ENCODE data around the gene SCT.

DNA sequence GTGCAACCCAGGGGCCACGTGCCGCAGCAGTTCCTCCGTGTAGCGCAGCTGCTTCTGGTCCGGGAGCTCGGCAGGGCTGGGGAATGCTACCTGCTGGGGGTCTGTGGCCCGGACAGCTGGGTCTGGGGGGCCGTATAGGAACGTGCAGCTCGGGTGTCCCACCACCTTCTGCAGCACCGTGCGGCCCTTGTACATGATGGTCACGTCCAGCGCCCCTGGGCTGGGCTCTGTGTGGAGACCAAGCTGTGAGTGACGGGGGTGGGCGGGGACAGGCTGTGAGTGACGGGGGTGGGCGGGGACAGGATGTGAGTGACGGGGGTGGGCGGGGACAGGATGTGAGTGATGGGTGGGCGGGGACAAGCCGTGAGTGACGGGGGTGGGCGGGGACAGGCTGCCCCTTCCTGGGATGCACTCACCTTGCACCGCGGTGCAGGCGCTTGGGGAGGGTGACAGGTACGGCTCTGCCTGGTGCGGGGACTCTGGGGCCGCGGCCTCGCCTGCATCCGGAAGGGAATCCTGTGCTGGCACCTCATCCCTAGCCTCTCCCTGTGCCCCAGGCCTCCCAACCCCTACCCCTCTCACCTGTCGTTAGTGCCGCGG lies 13.5 kb downstream of the SCT start:
- no peak for TF ChIP-seq CTCF (tag by site-specific recombination; IDR thresholded peaks at IDR 0.05)
- TF ChIP-seq ZNF16 (tag by site-specific recombination; IDR thresholded peaks at IDR 0.05; ENCODE audit: low read depth): no peak
- TF ChIP-seq ZNF513 (tag by site-specific recombination; IDR thresholded peaks at IDR 0.05): no peak
- TF ChIP-seq GLIS2 (tag by site-specific recombination; IDR thresholded peaks at IDR 0.05): no peak
- no peak for TF ChIP-seq ZNF785 (tag by site-specific recombination; IDR thresholded peaks at IDR 0.05)
- no peak for TF ChIP-seq ZNF239 (tag by site-specific recombination; IDR thresholded peaks at IDR 0.05)
- no peak for TF ChIP-seq ZNF133 (tag by site-specific recombination; IDR thresholded peaks at IDR 0.05)
- TF ChIP-seq ZNF658 (tag by site-specific recombination; IDR thresholded peaks at IDR 0.05): no peak
- no peak for TF ChIP-seq SALL2 (tag by site-specific recombination; IDR thresholded peaks at IDR 0.05; ENCODE audit: borderline replicate concordance)
- no peak for TF ChIP-seq ZNF121 (tag by site-specific recombination; IDR thresholded peaks at IDR 0.05)
- no peak for TF ChIP-seq BCL11B (tag by site-specific recombination; IDR thresholded peaks at IDR 0.05; ENCODE audit: low read depth)
